Measurements from ENCODE around the gene ITGB3BP. TPM values are rescaled to one million over a fixed set of nuclear protein-coding genes. Genes with fewer than 3 reads are reported as not detected.

The ITGB3BP gene
- total RNA-seq, 1 experiment from 2014 or later, result 47.2 TPM

GRCh38 chr1:63480057-63480456 lies 43.0 kb downstream of the ITGB3BP start:
- H2BK5ac ChIP-seq (ENCODE audit: insufficient read length, low read length), result no peak overlapping the region
- Mint-ChIP-seq H3K36me3 (ENCODE audit: insufficient read depth in 1 of 3, low read depth in 3 of 3) (peaks cover 7 to 18% (median 17%) of the 10 kb centered on the region in 3 experiments), H3K9me3 (no peaks in the 10 kb centered on the region), H3K27me3 (ENCODE audit: low read depth) (no peaks in the 10 kb centered on the region), H3K4me1 (no peaks in the 10 kb centered on the region), H3K4me3 (no peak overlapping the region), H3K27ac (no peak overlapping the region)
- H4K8ac ChIP-seq (replicated peaks; ENCODE audit: insufficient read length, low read depth, low read length), result no peak overlapping the region
- WGBS (ENCODE audit: extremely low coverage, insufficient read length, low lambda C conversion rate), result no CpG with 5 or more reads among the region's 1 CpG
- no peak overlapping the region for H2BK15ac ChIP-seq (ENCODE audit: low read depth, low read length)
- H3K14ac ChIP-seq (ENCODE audit: insufficient read depth, low read length), result no peak overlapping the region
- H4K5ac ChIP-seq (ENCODE audit: insufficient read length, low read depth, low read length), result no peak overlapping the region
- no peak overlapping the region for H4K91ac ChIP-seq (ENCODE audit: insufficient read length, low read depth, low read length)
- no peaks in the 10 kb centered on the region for H3K79me1 ChIP-seq (ENCODE audit: insufficient read depth, low read depth, low read length, poor library complexity, severe bottlenecking)
- no peak overlapping the region for H3K23ac ChIP-seq (ENCODE audit: insufficient read length, low read depth, low read length)
- no peak overlapping the region for H2BK20ac ChIP-seq (ENCODE audit: low read depth, low read length, poor library complexity, severe bottlenecking)
- H3K4me2 ChIP-seq (ENCODE audit: insufficient read depth, insufficient read length, low read length), result no peak overlapping the region
- TF ChIP-seq CTCF (conservative IDR thresholded peaks at IDR 0.05), result no peak
- no peak overlapping the region for H3T11ph ChIP-seq (ENCODE audit: low read length)
- H3K23me2 ChIP-seq (ENCODE audit: insufficient read length, low read depth, low read length, poor library complexity, severe bottlenecking), result no peaks in the 10 kb centered on the region
- DNase-seq, result no peak
- no peak overlapping the region for H3K56ac ChIP-seq (ENCODE audit: insufficient read length, low read depth, low read length)
- H3K27me3 ChIP-seq (ENCODE audit: insufficient read depth, low read length), result no peaks in the 10 kb centered on the region
- H3K9me3 ChIP-seq (ENCODE audit: control insufficient read depth, low read depth, low read length), result no peaks in the 10 kb centered on the region
- no peak overlapping the region for H2BK12ac ChIP-seq (ENCODE audit: insufficient read length, low read depth, low read length)
- no peak overlapping the region for H2AK5ac ChIP-seq (ENCODE audit: insufficient read length, low read length)
- H3K27ac ChIP-seq (ENCODE audit: insufficient read length, low read depth, low read length), result no peak overlapping the region
- no peak overlapping the region for H2AFZ ChIP-seq (ENCODE audit: low read length)
- no peak overlapping the region for H3K18ac ChIP-seq (ENCODE audit: insufficient read length, low read depth, low read length)
- no peaks in the 10 kb centered on the region for H4K20me1 ChIP-seq (ENCODE audit: control insufficient read depth, insufficient read depth, insufficient read length)
- H3K4me1 ChIP-seq (ENCODE audit: insufficient read depth, low read length), result no peaks in the 10 kb centered on the region
- no peak overlapping the region for H3K9ac ChIP-seq (ENCODE audit: extremely low read depth, insufficient read length, low read length)
- no peaks in the 10 kb centered on the region for H3K79me2 ChIP-seq (ENCODE audit: insufficient read depth, low read length)
- no peak overlapping the region for H3K4ac ChIP-seq (ENCODE audit: low read depth, low read length)
- no peak overlapping the region for H2BK120ac ChIP-seq (ENCODE audit: low read depth, low read length, poor library complexity, severe bottlenecking)

Measured in H9 (cell line).